ENCODE results near the gene CCNQ.

- TF ChIP-seq, protein P1, sequence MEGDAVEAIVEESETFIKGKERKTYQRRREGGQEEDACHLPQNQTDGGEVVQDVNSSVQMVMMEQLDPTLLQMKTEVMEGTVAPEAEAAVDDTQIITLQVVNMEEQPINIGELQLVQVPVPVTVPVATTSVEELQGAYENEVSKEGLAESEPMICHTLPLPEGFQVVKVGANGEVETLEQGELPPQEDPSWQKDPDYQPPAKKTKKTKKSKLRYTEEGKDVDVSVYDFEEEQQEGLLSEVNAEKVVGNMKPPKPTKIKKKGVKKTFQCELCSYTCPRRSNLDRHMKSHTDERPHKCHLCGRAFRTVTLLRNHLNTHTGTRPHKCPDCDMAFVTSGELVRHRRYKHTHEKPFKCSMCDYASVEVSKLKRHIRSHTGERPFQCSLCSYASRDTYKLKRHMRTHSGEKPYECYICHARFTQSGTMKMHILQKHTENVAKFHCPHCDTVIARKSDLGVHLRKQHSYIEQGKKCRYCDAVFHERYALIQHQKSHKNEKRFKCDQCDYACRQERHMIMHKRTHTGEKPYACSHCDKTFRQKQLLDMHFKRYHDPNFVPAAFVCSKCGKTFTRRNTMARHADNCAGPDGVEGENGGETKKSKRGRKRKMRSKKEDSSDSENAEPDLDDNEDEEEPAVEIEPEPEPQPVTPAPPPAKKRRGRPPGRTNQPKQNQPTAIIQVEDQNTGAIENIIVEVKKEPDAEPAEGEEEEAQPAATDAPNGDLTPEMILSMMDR (IDR thresholded peaks at IDR 0.05), result no peak
- TF ChIP-seq POLR2A (IDR thresholded peaks at IDR 0.05), result no peak
These were observed 47.9 kb upstream of the CCNQ start, which contains the start of gene DUSP9 for GRCh38 chrX:153646620-153647373.
